NCI-H1436 (cell line): ENCODE results near the gene S100A7A.
"Not testable (repeated sequence)": the region's sequence is repeated elsewhere in the genome, so short reads cannot be mapped to it uniquely, and the experiment has no call there.

Experiments used
- DNase-seq: peaks from one replicate; lab custom pipeline; 2025; lab: John Stamatoyannopoulos, UW

Gene S100A7A

GRCh38 chr1:153422450-153423068 is 6.2 kb downstream of the S100A7A start:
- DNase-seq = no peak

GRCh38 chr1:153426809-153427208 is 10.5 kb downstream of the S100A7A start:
- no peak for DNase-seq

DNA sequence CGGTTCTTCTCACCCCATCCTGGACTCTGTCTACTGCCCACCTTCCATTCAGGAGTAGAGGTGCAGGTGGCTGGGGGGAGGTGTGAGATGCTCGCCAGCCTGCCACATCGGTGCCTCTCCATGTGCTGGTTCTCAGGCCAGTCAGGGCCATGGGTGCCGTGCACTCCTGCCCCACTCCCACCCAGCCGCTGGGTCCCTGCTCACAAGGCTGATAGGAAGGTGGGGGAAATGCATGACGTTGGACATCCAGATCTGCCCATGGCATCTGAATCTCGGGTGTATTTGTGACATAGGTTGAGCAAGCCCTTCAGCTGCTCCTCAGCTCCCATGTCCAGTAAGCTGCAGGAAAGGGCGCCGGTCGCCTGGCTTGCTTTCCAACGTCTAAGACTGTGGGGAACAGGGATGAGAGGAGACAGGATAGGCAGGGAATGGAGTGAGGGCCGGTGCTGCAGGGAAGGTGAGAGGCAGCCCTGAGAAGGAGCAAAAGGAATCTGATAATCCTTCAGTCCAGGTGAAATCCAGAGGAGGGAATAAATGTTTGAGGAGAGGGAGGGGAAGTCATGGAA is 11.8 kb downstream of the S100A7A start:
- DNase-seq = no peak

GRCh38 chr1:153428791-153429190 is 12.5 kb downstream of the S100A7A start:
- DNase-seq = no peak

- DNase-seq = peak; percentile 84
Observed at GRCh38 chr1:153429266-153430165, 13.2 kb downstream of the S100A7A start.

GRCh38 chr1:153430166-153430553 is 13.8 kb downstream of the S100A7A start:
- DNase-seq = no peak

DNA sequence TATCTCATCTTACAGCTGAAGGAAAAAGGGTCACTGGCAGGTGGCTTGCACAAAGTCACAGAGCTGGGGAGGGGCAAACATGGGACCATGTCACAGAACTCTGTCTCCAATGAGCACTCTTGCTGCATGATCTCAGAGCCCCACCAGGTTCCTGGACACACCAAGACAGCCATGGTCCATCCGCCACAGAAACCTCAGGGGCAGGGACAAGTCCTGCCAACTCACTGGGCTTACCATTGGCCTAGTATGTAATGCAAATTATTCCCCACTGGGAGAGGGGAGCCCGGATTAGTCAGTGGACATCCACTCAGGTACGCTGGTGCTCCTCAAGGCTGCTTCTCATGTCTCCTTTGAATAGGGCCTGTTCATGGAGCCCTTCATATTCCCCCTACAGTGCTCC is 14.2 kb downstream of the S100A7A start:
- no peak for DNase-seq

- DNase-seq = no peak
Observed at GRCh38 chr1:153431002-153431401, 14.7 kb downstream of the S100A7A start.

DNA sequence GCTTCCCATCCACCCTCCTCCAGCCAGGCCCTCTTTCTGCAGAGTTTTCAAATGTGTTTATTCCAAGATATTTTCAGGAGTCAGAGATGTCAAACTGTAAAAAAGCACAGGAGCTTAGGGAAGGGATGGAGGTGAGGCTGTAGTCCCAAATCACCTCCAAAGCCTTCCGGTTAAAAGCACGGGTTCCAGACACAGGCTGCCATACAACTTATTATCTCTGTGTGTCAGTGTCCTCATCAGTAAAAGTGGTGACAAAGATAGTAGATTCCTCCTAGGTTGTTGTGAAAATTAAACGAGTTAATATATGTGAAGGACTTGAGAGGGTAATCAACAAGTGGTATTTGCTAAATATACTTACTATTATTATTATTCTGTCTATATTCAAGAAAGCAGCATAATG is 15.1 kb downstream of the S100A7A start:
- no peak for DNase-seq

DNA sequence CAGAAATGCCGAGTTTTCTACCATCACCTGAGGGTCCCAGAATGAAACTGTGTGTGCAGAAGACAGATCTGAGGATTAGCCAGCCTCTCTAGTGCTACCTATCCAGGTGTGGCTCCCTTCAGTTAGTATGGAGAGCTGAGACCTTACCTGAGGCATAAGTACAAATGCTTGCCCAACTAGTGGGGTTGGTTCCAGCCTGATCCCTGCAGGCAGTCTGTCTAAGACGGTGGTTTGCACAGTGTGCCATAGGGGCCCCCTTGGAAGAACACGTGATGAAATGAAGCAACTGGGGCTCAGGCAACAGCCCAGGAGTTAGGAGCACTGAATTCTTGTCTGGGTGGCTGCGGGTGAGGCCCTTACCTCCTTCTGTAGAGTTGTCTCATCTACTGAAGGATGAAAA is 15.6 kb downstream of the S100A7A start:
- no peak for DNase-seq

- no peak for DNase-seq
Observed at GRCh38 chr1:153432874-153433681, 16.8 kb downstream of the S100A7A start.

DNA sequence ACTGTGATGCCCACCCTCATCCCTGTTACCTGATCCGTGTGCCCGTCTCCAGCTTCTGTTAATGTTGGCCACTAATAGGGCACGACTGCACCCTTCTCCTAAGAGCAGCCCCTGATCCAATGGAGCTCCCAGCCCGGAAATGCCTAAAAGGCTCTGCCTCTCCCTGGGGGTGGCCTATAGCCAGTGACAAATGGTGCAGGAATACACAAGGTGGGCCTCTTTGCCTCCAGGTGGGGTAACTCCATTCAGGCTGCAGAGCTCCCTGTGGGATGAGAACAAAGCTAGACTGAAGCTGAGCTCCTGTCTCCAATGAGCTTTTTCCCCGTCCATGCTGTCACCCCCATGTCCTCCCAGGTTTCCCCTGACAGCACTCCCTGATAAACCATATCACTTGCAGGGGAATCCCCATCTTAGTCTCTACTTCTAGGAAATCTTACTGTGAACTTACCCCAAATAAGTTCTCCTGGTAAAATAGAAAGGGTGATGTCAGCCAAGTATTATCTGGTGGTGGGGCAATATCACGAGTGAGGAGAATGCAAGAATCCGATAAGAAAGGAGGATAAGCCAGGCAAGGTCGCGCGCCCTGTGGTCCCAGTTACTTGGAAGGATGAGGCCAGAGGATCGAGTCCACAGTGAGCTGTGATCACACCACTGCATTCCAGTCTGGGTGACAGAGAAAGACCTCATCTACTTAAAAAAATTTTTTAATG is 18.6 kb downstream of the S100A7A start:
- DNase-seq = no peak

DNA sequence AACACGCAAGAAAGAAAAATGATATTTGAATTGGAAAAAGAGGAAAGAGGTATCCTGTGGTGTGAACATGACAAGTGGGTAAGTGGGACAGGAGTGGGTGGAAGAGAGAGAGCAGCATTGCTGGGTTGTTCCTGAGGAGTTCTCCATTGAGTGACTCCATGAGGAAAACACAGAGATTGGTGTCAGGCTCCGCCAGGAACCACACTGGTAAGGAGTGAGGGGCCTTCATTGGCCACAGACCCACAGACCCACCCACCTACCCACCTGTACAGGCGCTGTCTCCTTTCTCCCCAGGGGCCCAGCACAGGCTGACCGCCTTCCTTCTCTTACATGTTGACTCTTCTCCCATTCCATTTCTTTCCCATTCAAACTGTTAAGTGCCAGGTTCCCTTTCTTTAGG is 20.9 kb downstream of the S100A7A start:
- DNase-seq = no peak

GRCh38 chr1:153438599-153438998 is 22.3 kb downstream of the S100A7A start:
- no peak for DNase-seq

- no peak for DNase-seq
Observed at GRCh38 chr1:153439273-153439672, 23.0 kb downstream of the S100A7A start.

GRCh38 chr1:153441238-153441755 is 25.0 kb downstream of the S100A7A start:
- DNase-seq = peak; percentile 38

DNA sequence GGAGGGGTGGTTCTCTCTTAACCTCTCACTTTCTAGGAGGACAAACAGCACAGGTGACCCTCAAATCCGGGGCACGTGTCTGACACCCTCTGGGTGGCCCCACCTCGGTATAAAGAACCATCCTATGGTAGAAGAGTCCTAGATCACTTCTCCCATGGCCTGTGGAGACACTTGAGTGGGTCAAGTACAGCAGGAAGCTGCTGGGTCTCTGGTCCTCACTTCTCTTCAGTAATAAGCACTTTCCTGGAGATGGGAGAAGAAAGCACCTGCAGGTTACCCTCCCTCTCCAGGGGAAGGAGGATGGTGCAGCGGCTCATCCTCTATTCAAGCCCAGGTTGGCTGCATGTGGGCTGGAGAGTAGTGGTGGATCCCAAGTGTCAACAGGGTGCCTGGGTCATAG is 27.2 kb downstream of the S100A7A start:
- DNase-seq = no peak

DNA sequence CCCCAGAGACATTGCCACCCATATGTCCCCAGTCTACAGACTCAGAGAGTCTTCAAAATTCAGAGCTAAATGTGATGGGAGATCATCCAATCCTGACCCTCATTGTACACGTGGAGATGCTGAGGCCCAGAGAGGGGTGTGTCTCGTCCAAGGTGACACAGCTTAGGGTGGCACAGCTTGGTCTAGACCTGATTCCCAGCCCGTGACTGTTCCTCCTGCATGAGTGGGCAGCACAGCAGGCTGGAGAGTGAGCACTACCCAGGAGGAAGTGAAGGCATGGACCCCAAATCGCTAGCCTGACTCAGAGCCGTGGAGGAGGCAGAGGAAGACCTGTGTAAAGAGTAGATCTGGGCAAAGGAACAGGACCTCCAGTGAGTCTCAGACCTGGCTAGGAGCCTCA is 27.8 kb downstream of the S100A7A start:
- DNase-seq = no peak

DNA sequence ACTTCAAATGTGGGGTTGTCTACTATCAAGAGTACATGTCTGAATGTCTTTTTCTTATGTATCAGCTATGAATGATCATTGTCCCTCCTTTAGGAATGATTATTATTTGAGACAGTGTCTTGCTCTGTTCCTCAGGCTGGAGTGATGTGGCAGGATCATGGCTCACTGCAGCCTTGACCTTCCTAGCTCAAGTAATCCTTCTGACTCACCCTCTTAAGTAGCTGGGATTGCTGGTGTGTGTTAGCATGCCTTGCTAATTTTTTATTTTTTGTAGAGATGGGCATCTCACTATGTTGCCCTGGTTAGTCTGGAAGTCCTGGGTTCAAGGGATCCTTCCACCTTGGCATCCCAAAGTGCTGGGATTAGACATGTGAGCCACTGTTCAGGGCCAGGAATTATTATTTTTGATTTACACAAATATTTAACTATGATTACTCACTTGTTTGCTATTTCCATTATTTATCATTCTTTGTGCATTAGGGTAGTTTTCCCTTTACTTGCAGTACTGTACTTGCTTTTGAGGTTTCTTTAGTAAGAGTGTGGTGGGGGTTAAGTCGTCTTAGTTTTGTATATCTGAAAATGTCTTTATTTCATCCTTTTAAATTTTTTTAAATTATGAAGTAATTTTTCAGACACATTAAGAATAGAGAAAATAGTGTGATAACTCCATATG is 31.3 kb downstream of the S100A7A start:
- DNase-seq = no peak

DNA sequence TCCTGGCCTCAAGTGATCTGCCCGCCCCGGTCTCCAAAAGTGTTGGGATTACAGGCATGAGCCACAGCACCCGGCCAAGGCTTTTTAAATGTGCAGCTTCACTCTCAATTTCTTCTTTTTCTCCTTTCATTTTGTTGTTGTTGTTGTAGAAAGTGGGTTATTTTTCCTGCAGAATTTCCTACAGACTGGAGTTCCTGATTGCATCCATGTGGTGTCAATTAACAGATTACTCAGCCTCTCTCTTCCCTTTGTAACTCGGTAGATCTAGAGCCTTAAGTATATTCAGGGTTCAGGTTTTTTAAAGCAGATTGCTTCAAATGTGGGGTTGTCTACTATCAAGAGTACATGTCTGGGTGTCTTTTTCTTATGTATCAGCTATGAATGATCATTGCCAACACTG is 32.5 kb downstream of the S100A7A start:
- not testable (repeated sequence) for DNase-seq

DNA sequence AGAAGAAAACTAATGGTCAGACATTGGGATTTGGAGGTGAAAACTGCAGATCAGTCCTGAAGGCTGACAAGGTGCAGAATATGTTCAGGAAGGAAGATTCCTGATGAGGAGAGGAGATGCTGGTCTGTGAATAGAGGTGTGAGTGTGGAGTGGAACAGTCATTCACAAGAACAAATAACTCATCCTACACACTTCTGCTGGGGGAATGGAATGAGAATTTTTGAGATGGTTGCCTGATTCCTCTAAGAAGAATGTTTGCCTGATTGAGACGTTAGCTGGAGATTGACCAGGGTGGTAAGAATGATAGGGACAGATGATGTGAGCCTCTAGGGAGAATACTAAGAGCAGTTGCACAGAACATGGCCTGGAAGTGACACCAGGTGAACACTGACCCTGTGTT is 40.1 kb downstream of the S100A7A start:
- DNase-seq = no peak
